ENCODE data around the gene GTF2IRD1. TPM values are rescaled to one million over a fixed set of nuclear protein-coding genes. Genes with fewer than 3 reads are reported as not detected.

GTF2IRD1 gene
- total and polyA plus RNA-seq, 9 of the 15 experiments (the other 6 are each of a cell fraction or from before 2014, with no cell fraction given), result 9.1 to 30.2 (median 14.0) TPM

- no peaks in the 10 kb centered on the region for H3K79me2 ChIP-seq (ENCODE audit: control insufficient read depth, insufficient read depth, low read length)
- no peaks in the 10 kb centered on the region for H3K9me3 ChIP-seq (replicated peaks; ENCODE audit: control insufficient read depth, insufficient read depth, low read depth, low read length)
- no peak overlapping the region for H3K4me3 ChIP-seq
- no peak overlapping the region for H2AFZ ChIP-seq (ENCODE audit: low read depth, low read length)
- BruUV-seq (replicated peaks), result no TSS peak
- H3K27me3 ChIP-seq (ENCODE audit: control insufficient read depth in 2 of 2, insufficient read depth in 2 of 2, low read length in 2 of 2), result no peaks in the 10 kb centered on the region
- TF ChIP-seq CGGBP1 (CRISPR knock-in tag; IDR thresholded peaks at IDR 0.05) (no peak), FOSL1 (tag; conservative IDR thresholded peaks at IDR 0.05) (peak; percentile 61), RFX5 (IDR thresholded peaks at IDR 0.05; ENCODE audit: low read depth, low read length) (no peak), SMARCE1 (IDR thresholded peaks at IDR 0.05) (peak; percentile 46; the same call in 1 of the 2 replicates), ATF3 (IDR thresholded peaks at IDR 0.05) (peak; percentile 80), ATF3 (CRISPR knock-in tag; conservative IDR thresholded peaks at IDR 0.05) (no peak), EGR1 (conservative IDR thresholded peaks at IDR 0.05) (peak; percentile 49), GATAD2A (IDR thresholded peaks at IDR 0.05) (no peak), JUND (IDR thresholded peaks at IDR 0.05; ENCODE audit: borderline replicate concordance, low read depth, low read length) (peak; percentile 81), JUND (tag; IDR thresholded peaks at IDR 0.05; ENCODE audit: borderline replicate concordance, low read depth, low read length) (peak; percentile 54; the same call in 2 of the 3 replicates), MECOM (CRISPR knock-in tag; IDR thresholded peaks at IDR 0.05) (no peak), SMARCA4 (IDR thresholded peaks at IDR 0.05) (0 out of 2 replicates have a peak, but pooled peaks have one; percentile 41), ARID1B (IDR thresholded peaks at IDR 0.05) (peak; percentile 46; the same call in 1 of the 2 replicates), ZNF41 (CRISPR knock-in tag; conservative IDR thresholded peaks at IDR 0.05) (no peak), PHF21A (IDR thresholded peaks at IDR 0.05; ENCODE audit: borderline replicate concordance, low read depth) (0 out of 2 replicates have a peak, but pooled peaks have one; percentile 36)
- no peak overlapping the region for H3K27ac ChIP-seq (ENCODE audit: extremely low read depth, low read depth, low read length)
- DNase-seq (ENCODE audit: extremely low read depth in 1 of 4, low spot score in 3 of 4), result peak; percentile 13 to 45 (median 28)
- CTCF ChIA-PET (ENCODE audit: low intra/inter-chr PET ratio), result no interaction called here
- peak; percentile 45 for ATAC-seq
- H3K9me1 ChIP-seq (ENCODE audit: control insufficient read depth, insufficient read depth, low read length), result no peaks in the 10 kb centered on the region
- no peaks in the 10 kb centered on the region for H4K20me1 ChIP-seq (replicated peaks; ENCODE audit: control insufficient read depth, insufficient read depth, low read length)
- H3K4me2 ChIP-seq (ENCODE audit: insufficient read depth, low read length), result no peak overlapping the region
- H3K9ac ChIP-seq (ENCODE audit: insufficient read depth in 1 of 2, low read depth in 2 of 2, low read length in 2 of 2), result no peak overlapping the region
- FAIRE-seq, result no peak
- H3K4me1 ChIP-seq (replicated peaks in 1 of 2; ENCODE audit: control insufficient read depth in 2 of 2, insufficient read depth in 2 of 2, low read length in 2 of 2), result peaks cover 0 to 5% of the 10 kb centered on the region in 2 experiments; a peak in 1 of 5 replicates
- no peaks in the 10 kb centered on the region for H3K36me3 ChIP-seq (ENCODE audit: control insufficient read depth, insufficient read depth, low read length)
- intact Hi-C loops (cut with micrococcal nuclease) (no loop called here), in situ Hi-C loops (cut with MboI) (loop anchor here (25.0 kb wide), 1 partner anchor 625 kb away; no protein-coding TSS in a partner anchor)
- POLR2A ChIA-PET, result no interaction called here
- 38% methylated on average over 3 of the region's 3 CpGs for WGBS (ENCODE audit: insufficient coverage, low coverage, missing lambda C conversion rate)
Observed at GRCh38 chr7:74412603-74413002, 41.1 kb upstream of the GTF2IRD1 start.
